ENCODE data around the gene YPEL2. TPM values are rescaled to one million over a fixed set of nuclear protein-coding genes. Genes with fewer than 3 reads are reported as not detected.

The YPEL2 gene
- total RNA-seq, 2 donors from 2014 or later = 25.8 to 40.3 TPM

GRCh38 chr17:59370593-59371299, 39.3 kb downstream of the YPEL2 start:
- intact Hi-C loops (cut with DNase I) = loop anchor here (5.0 kb wide), 1 partner anchor 38 kb away; the partner anchor contains the start of gene YPEL2 (in 2 of the 2)
- no peak for DNase-seq (ENCODE audit: low spot score)

GRCh38 chr17:59371416-59372100, 40.1 kb downstream of the YPEL2 start:
- intact Hi-C loops (cut with DNase I) = loop anchor here (5.0 kb wide), 1 partner anchor 39 kb away; the partner anchor contains the start of gene YPEL2 (in 2 of the 2)
- DNase-seq (ENCODE audit: low spot score) = peak; percentile 90

GRCh38 chr17:59372138-59372751, 40.8 kb downstream of the YPEL2 start:
- DNase-seq (ENCODE audit: low spot score) = no peak
- intact Hi-C loops (cut with DNase I) = loop anchor here (5.0 kb wide), 1 partner anchor 40 kb away; the partner anchor contains the start of gene YPEL2 (in 2 of the 2)

GRCh38 chr17:59373882-59374495, 42.5 kb downstream of the YPEL2 start:
- intact Hi-C loops (cut with DNase I) = loop anchor here (5.0 kb wide), 1 partner anchor 42 kb away; the partner anchor contains the start of gene YPEL2 (in 2 of the 2)
- no peak for DNase-seq (ENCODE audit: low spot score)

GRCh38 chr17:59374612-59375011, 43.2 kb downstream of the YPEL2 start:
- no peak for DNase-seq (ENCODE audit: low spot score)
- intact Hi-C loops (cut with DNase I) = loop anchor here (5.0 kb wide), 2 partner anchors 42 to 53 kb away; partner anchors contain the start of gene YPEL2 (in 2 of the 2)

- intact Hi-C loops (cut with DNase I) = loop anchor here in 1 of 2 donors (5.0 kb wide), 1 partner anchor 51 kb away; no protein-coding TSS in a partner anchor
- no peak for DNase-seq (ENCODE audit: low spot score)
These were observed 44.4 kb downstream of the YPEL2 start for GRCh38 chr17:59375857-59376256.

- intact Hi-C loops (cut with DNase I) = loop anchor here in 1 of 2 donors (5.0 kb wide), 1 partner anchor 51 kb away; no protein-coding TSS in a partner anchor
- no peak for DNase-seq (ENCODE audit: low spot score)
These were observed 45.1 kb downstream of the YPEL2 start for GRCh38 chr17:59376506-59376905.

- intact Hi-C loops (cut with DNase I) = loop anchor here in 1 of 2 donors (5.0 kb wide), 1 partner anchor 50 kb away; no protein-coding TSS in a partner anchor
- no peak for DNase-seq (ENCODE audit: low spot score)
These were observed 46.0 kb downstream of the YPEL2 start for GRCh38 chr17:59377410-59377809.

- intact Hi-C loops (cut with DNase I) = loop anchor here in 1 of 2 donors (5.0 kb wide), 1 partner anchor 49 kb away; no protein-coding TSS in a partner anchor
- no peak for DNase-seq (ENCODE audit: low spot score)
These were observed 47.2 kb downstream of the YPEL2 start for GRCh38 chr17:59378675-59379074.

GRCh38 chr17:59380474-59380873, 49.0 kb downstream of the YPEL2 start:
- intact Hi-C loops (cut with DNase I) = no loop called here
- no peak for DNase-seq (ENCODE audit: low spot score)

GRCh38 chr17:59381716-59382570, 50.5 kb downstream of the YPEL2 start:
- intact Hi-C loops (cut with DNase I) = no loop called here
- no peak for DNase-seq (ENCODE audit: low spot score)

GRCh38 chr17:59383893-59384292, 52.4 kb downstream of the YPEL2 start:
- DNase-seq (ENCODE audit: low spot score) = no peak
- intact Hi-C loops (cut with DNase I) = no loop called here

- intact Hi-C loops (cut with DNase I) = no loop called here
- no peak for DNase-seq (ENCODE audit: low spot score)
These were observed 56.1 kb downstream of the YPEL2 start for GRCh38 chr17:59387351-59388068.

- DNase-seq (ENCODE audit: low spot score) = no peak
- intact Hi-C loops (cut with DNase I) = no loop called here
These were observed 56.7 kb downstream of the YPEL2 start for GRCh38 chr17:59388069-59388556.

GRCh38 chr17:59389066-59389465, 57.6 kb downstream of the YPEL2 start:
- no peak for DNase-seq (ENCODE audit: low spot score)
- intact Hi-C loops (cut with DNase I) = no loop called here

- intact Hi-C loops (cut with DNase I) = no loop called here
- no peak for DNase-seq (ENCODE audit: low spot score)
These were observed 59.6 kb downstream of the YPEL2 start for GRCh38 chr17:59391021-59391420.

GRCh38 chr17:59392973-59393679, 61.7 kb downstream of the YPEL2 start:
- intact Hi-C loops (cut with DNase I) = no loop called here
- DNase-seq (ENCODE audit: low spot score) = no peak
